Neural crest cell (in vitro differentiated cells): ENCODE measurements around the gene OSER1. TPM values are rescaled to one million over a fixed set of nuclear protein-coding genes. Genes with fewer than 3 reads are reported as not detected.
"Not testable (repeated sequence)": the region's sequence is repeated elsewhere in the genome, so short reads cannot be mapped to it uniquely, and the experiment has no call there.

ENCODE experiments used
- DNase-seq: peaks from one replicate; pipeline ENCODE4 v3.0.0; 2021; ENCODE audit warnings: low read depth, mixed read lengths, low spot score
- H3K27ac Mint-ChIP-seq: one replicate; pipeline ENCODE4 v1.8.0; 2021; ENCODE audit warnings: mild to moderate bottlenecking, mixed read lengths; ENCODE audit not compliant: unreplicated experiment
- H3K27me3 Mint-ChIP-seq: 2 replicates; pipeline ENCODE4 v1.8.0; 2021; ENCODE audit warnings: low read depth, mild to moderate bottlenecking, mixed read lengths
- H3K36me3 Mint-ChIP-seq: 2 replicates; pipeline ENCODE4 v1.8.0; 2021; ENCODE audit warnings: low read depth, mild to moderate bottlenecking, mixed read lengths
- H3K4me1 Mint-ChIP-seq: 2 replicates; pipeline ENCODE4 v1.8.0; 2021; ENCODE audit warnings: mixed read lengths
- H3K4me3 Mint-ChIP-seq: one replicate; pipeline ENCODE4 v1.8.0; 2021; ENCODE audit warnings: mild to moderate bottlenecking, mixed read lengths
- H3K9me3 Mint-ChIP-seq: 2 replicates; pipeline ENCODE4 v1.8.0; 2021; ENCODE audit warnings: mixed read lengths
- CTCF ChIP-seq: fragments of 200-600 bp; sonication (generic); conservative IDR thresholded peaks from 2 replicates; pipeline ENCODE4 v1.5.0; 2021; ENCODE audit warnings: antibody characterized with exemption, mild to moderate bottlenecking
- total RNA-seq: library from RNA; stranded (reverse); gene quantifications from 2 replicates; pipeline ENCODE4 v1.2.1, GENCODE V29; 2021

Gene OSER1
- total RNA-seq, 1 donor from 2014 or later: 26.6 TPM

GRCh38 chr20:44199877-44200276 is 10.7 kb downstream of the OSER1 start:
- Mint-ChIP-seq H3K36me3 (peaks cover 6% of the 10 kb centered on the region), H3K27ac (no peak overlapping the region), H3K27me3 (no peaks in the 10 kb centered on the region), H3K4me1 (no peaks in the 10 kb centered on the region), H3K9me3 (no peaks in the 10 kb centered on the region), H3K4me3 (no peak overlapping the region)
- DNase-seq: no peak
- TF ChIP-seq CTCF: no peak

- no peak for TF ChIP-seq CTCF
- no peak for DNase-seq
- H3K4me3 Mint-ChIP-seq: no peak overlapping the region
- H3K27ac Mint-ChIP-seq: no peak overlapping the region
- no peaks in the 10 kb centered on the region for H3K27me3 Mint-ChIP-seq
- H3K36me3 Mint-ChIP-seq: peaks cover 6% of the 10 kb centered on the region
- no peaks in the 10 kb centered on the region for H3K4me1 Mint-ChIP-seq
- H3K9me3 Mint-ChIP-seq: no peaks in the 10 kb centered on the region
These were observed 11.7 kb downstream of the OSER1 start for GRCh38 chr20:44198872-44199271.

GRCh38 chr20:44196271-44196670 is 14.3 kb downstream of the OSER1 start:
- H3K9me3 Mint-ChIP-seq: no peaks in the 10 kb centered on the region
- no peak overlapping the region for H3K27ac Mint-ChIP-seq
- no peak overlapping the region for H3K4me3 Mint-ChIP-seq
- H3K27me3 Mint-ChIP-seq: no peaks in the 10 kb centered on the region
- no peaks in the 10 kb centered on the region for H3K4me1 Mint-ChIP-seq
- DNase-seq: no peak
- H3K36me3 Mint-ChIP-seq: peaks cover 6% of the 10 kb centered on the region
- TF ChIP-seq CTCF: peak; percentile 33

- H3K4me1 Mint-ChIP-seq: no peaks in the 10 kb centered on the region
- H3K4me3 Mint-ChIP-seq: no peak overlapping the region
- no peak for DNase-seq
- H3K27ac Mint-ChIP-seq: no peak overlapping the region
- H3K27me3 Mint-ChIP-seq: no peaks in the 10 kb centered on the region
- no peaks in the 10 kb centered on the region for H3K9me3 Mint-ChIP-seq
- no peak for TF ChIP-seq CTCF
- H3K36me3 Mint-ChIP-seq: peaks cover 6% of the 10 kb centered on the region
These were observed 15.0 kb downstream of the OSER1 start for GRCh38 chr20:44195605-44196004.

- peaks cover 4% of the 10 kb centered on the region for H3K4me1 Mint-ChIP-seq
- no peak for DNase-seq
- no peaks in the 10 kb centered on the region for H3K36me3 Mint-ChIP-seq
- no peak overlapping the region for H3K4me3 Mint-ChIP-seq
- no peak overlapping the region for H3K27ac Mint-ChIP-seq
- peaks cover 3% of the 10 kb centered on the region for H3K27me3 Mint-ChIP-seq
- no peak for TF ChIP-seq CTCF
- H3K9me3 Mint-ChIP-seq: no peaks in the 10 kb centered on the region
These were observed 16.8 kb downstream of the OSER1 start for GRCh38 chr20:44193801-44194200.

GRCh38 chr20:44191640-44192039 is 18.9 kb downstream of the OSER1 start:
- not testable (repeated sequence) for H3K27ac Mint-ChIP-seq, H3K4me3 Mint-ChIP-seq, DNase-seq, H3K9me3 Mint-ChIP-seq, H3K36me3 Mint-ChIP-seq
- H3K4me1 Mint-ChIP-seq: peaks cover 17% of the 10 kb centered on the region
- H3K27me3 Mint-ChIP-seq: peaks cover 13% of the 10 kb centered on the region
